ENCODE results near the gene C9orf78.

DNA sequence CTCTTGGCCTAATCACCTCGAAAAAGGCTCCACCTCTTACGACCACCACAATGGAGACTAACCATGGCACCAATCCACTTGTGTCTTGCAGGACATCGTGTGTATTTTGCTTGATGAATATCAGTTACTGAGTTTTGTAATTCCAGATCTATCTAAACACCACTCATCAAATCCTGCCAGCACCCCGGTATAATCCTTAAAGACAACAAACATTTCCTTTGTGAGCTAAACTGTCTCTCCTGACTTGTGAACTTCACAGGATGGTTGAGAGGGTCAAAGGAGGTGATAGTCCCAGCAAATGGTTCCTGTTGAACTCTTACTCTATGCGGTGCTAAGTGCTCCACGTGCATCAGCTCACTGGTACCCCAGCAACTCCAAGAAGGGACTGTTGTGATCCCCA is 36.1 kb downstream of the C9orf78 start:
- no peak for TF ChIP-seq CTCF (conservative IDR thresholded peaks at IDR 0.05; ENCODE audit: low read depth, low read length)
- TF ChIP-seq EZH2 (IDR thresholded peaks at IDR 0.05; ENCODE audit: low read length, unreplicated experiment) = no peak
- no peak for TF ChIP-seq EZH2phosphoT487 (IDR thresholded peaks at IDR 0.05; ENCODE audit: borderline replicate concordance, low read length)

Data from PC-3 (cell line).